Measurements from ENCODE around the gene MAML3.

- no peak for TF ChIP-seq POLR2AphosphoS5 (IDR thresholded peaks at IDR 0.05)
- no peak for TF ChIP-seq POLR2A (IDR thresholded peaks at IDR 0.05)
Observed at GRCh38 chr4:139962130-139962684, 191.8 kb downstream of the MAML3 start.

Measured in spleen (tissue), 3 donors.